GM12891 (cell line): ENCODE results near the gene LIPC.

Experiments used
- POLR2A ChIP-seq: IDR thresholded peaks from 2 replicates; pipeline ENCODE4 v1.6.1; 2011; ENCODE audit warnings: low read depth, low read length, control low read depth
- POLR2AphosphoS5 ChIP-seq: IDR thresholded peaks from 2 replicates; pipeline ENCODE4 v1.6.1; 2011; ENCODE audit warnings: low read depth, low read length, control low read depth

DNA sequence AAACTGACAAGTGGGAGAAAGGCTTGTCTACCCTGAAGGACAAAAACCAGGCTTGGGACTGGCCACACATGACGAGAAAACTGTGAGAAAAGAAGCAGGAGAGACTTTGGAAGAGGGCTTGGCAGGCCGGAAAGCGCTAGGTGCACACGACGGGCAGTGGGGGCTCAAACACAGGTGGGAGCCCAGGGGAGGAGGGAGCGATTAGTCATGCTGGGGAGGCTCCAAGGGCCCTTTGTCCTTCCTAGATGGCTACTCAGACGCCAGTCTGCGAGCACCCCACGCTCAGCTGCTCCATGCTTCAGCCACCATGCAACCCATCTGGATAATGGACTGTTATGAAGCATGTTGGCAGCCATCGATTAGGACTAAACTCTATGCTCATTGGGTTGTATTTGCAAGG lies 17.1 kb downstream of the LIPC start:
- TF ChIP-seq POLR2A = no peak
- no peak for TF ChIP-seq POLR2AphosphoS5
